HepG2 (cell line): Measurements from ENCODE around the gene SMOC1. TPM values are rescaled to one million over a fixed set of nuclear protein-coding genes. Genes with fewer than 3 reads are reported as not detected.
A peak's percentile ranks its signal among the peaks of the same experiment; 100 is the strongest.

ENCODE experiments used
- CCDC6 ChIP-seq: sonication (generic); formaldehyde crosslinking; IDR thresholded peaks from 2 replicates; pipeline ENCODE4 v1.8.1; 2022; ENCODE audit warnings: mild to moderate bottlenecking, missing genetic modification reagents, moderate library complexity
- ELF4 ChIP-seq: sonication (generic); formaldehyde crosslinking; IDR thresholded peaks from 2 replicates; pipeline ENCODE4 v1.5.0; 2020; ENCODE audit warnings: missing genetic modification reagents, mild to moderate bottlenecking, moderate library complexity, borderline replicate concordance
- FOXK2 ChIP-seq: fragments of 450-650 bp; IDR thresholded peaks from 2 replicates; pipeline ENCODE4 v1.6.1; 2016
- HNF4G ChIP-seq, 2 experiments: sonication (generic) in 1 of 2; formaldehyde crosslinking in 1 of 2; IDR thresholded peaks; 2 replicates each; pipeline versions ENCODE4 v1.4.0 to v1.6.1; 2011 to 2020; ENCODE audit warnings: borderline replicate concordance in 2 of 2, low read depth in 2 of 2, mild to moderate bottlenecking in 2 of 2, low read length in 1 of 2, missing genetic modification reagents in 1 of 2, moderate library complexity in 1 of 2
- ISX ChIP-seq: sonication (generic); formaldehyde crosslinking; conservative IDR thresholded peaks from 2 replicates; pipeline ENCODE4 v1.5.0; 2020; ENCODE audit warnings: missing genetic modification reagents
- NR2F6 ChIP-seq, 2 experiments: IDR thresholded peaks; 2 replicates each; pipeline ENCODE4 v1.6.1; 2016; ENCODE audit warnings: antibody characterized with exemption in 1 of 2, mild to moderate bottlenecking in 1 of 2
- PAXIP1 ChIP-seq: sonication (generic); formaldehyde crosslinking; conservative IDR thresholded peaks from 2 replicates; pipeline ENCODE4 v1.4.0; 2020; ENCODE audit warnings: mild to moderate bottlenecking, missing genetic modification reagents, moderate library complexity
- SMAD1 ChIP-seq: sonication (generic); formaldehyde crosslinking; IDR thresholded peaks from 2 replicates; pipeline ENCODE4 v1.4.0; 2020; ENCODE audit warnings: missing genetic modification reagents, low read depth, mild to moderate bottlenecking, borderline replicate concordance
- SMAD3 ChIP-seq: sonication (generic); formaldehyde crosslinking; IDR thresholded peaks from 2 replicates; pipeline ENCODE4 v1.4.0; 2020; ENCODE audit warnings: missing genetic modification reagents
- THAP11 ChIP-seq: IDR thresholded peaks from 2 replicates; pipeline ENCODE4 v1.6.1; 2016; ENCODE audit warnings: missing biosample characterization, missing genetic modification reagents
- ZNF143 ChIP-seq: sonication (generic); formaldehyde crosslinking; IDR thresholded peaks from 2 replicates; pipeline ENCODE4 v1.4.0; 2020; ENCODE audit warnings: missing genetic modification reagents
- ZNF281 ChIP-seq: sonication (generic); formaldehyde crosslinking; IDR thresholded peaks from 2 replicates; pipeline ENCODE4 v1.4.0; 2020; ENCODE audit warnings: missing genetic modification reagents, borderline replicate concordance
- polyA plus RNA-seq, 8 experiments: library from polyadenylated mRNA; depleted of rRNA in 3 of 8; stranded (reverse) in 7 of 8; unstranded in 1 of 8; fragments of >200 nt; fragmentation: Illumina TruSeq in 4 of 8; extraction: Trizol in 4 of 8; gene quantifications; 2 replicates each; pipeline versions ENCODE4 v1.2.1 to v1.2.3, GENCODE V29; 2011 to 2016; ENCODE audit warnings: low read depth in 4 of 8, missing spikeins in 1 of 8, mixed read lengths in 1 of 8; ENCODE audit not compliant: insufficient read depth in 1 of 8
- total RNA-seq, 5 experiments: library from RNA; depleted of rRNA; stranded (reverse); fragments of >200 nt; fragmentation: Illumina TruSeq; extraction: Trizol; gene quantifications; 2 replicates each; pipeline ENCODE4 v1.2.3, GENCODE V29; 2016; ENCODE audit warnings: low read depth in 1 of 5
- TF ChIP-seq, protein P1 (sequence below): sonication (generic); formaldehyde crosslinking; IDR thresholded peaks from 2 replicates; pipeline ENCODE4 v1.8.1; 2022; ENCODE audit warnings: low read depth, mild to moderate bottlenecking, missing genetic modification reagents
- TF ChIP-seq, protein P2 (sequence below): sonication (generic); formaldehyde crosslinking; IDR thresholded peaks from 2 replicates; pipeline ENCODE4 v1.5.0; 2020; ENCODE audit warnings: missing genetic modification reagents

SMOC1 gene
- total and polyA plus RNA-seq, 2 of the 13 experiments (the other 11 are each of a cell fraction or from before 2014, with no cell fraction given) = 17.8 to 35.6 TPM

DNA sequence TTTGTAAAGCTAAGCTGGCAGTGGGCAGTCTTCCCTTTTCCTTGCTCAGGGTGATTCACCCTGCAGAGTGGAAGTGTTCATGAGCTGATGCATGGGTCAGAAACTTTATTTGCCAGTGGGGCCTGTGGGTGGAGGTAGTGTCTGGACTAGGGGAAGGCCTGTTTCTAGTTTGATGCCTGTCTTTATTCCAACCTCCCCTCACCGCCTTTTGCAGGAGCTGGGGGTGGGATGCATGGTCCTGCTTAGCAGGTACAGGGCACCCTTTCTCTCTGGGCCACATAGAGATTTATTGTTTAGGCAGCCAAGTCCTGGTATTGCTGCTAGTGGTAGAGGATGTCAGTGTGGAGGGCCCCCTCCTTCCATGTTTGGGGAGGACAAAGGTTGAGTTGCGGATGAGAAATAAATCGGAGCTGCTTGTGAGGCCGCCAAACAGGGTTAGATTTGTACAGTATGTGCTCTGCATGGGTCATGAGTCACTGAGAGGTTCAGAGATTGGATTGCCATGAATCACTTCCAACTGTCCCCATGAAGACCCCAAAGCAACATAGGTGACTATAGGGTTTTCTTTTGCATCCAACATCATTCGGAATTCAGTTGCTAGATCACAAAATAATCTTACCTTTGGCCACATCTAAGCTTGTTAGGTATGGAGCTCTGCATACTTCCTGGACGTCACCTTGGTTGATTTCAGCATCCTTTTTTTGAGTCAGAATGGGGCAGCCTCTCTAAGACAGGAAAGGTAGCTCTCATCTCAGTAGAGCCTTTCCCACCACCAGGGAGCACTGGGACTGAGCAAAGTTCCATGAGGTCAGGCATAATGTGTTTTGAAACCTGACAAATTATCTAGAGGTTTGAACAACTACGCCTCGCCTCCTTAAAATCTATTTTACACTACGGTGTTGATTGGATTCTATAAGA is 8.8 kb downstream of the SMOC1 start (continued):
- TF ChIP-seq PAXIP1 (CRISPR knock-in tag) = peak; percentile 99
- TF ChIP-seq ZNF143 = no peak
- TF ChIP-seq, protein P1, sequence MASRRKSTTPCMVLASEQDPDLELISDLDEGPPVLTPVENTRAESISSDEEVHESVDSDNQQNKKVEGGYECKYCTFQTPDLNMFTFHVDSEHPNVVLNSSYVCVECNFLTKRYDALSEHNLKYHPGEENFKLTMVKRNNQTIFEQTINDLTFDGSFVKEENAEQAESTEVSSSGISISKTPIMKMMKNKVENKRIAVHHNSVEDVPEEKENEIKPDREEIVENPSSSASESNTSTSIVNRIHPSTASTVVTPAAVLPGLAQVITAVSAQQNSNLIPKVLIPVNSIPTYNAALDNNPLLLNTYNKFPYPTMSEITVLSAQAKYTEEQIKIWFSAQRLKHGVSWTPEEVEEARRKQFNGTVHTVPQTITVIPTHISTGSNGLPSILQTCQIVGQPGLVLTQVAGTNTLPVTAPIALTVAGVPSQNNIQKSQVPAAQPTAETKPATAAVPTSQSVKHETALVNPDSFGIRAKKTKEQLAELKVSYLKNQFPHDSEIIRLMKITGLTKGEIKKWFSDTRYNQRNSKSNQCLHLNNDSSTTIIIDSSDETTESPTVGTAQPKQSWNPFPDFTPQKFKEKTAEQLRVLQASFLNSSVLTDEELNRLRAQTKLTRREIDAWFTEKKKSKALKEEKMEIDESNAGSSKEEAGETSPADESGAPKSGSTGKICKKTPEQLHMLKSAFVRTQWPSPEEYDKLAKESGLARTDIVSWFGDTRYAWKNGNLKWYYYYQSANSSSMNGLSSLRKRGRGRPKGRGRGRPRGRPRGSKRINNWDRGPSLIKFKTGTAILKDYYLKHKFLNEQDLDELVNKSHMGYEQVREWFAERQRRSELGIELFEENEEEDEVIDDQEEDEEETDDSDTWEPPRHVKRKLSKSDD (CRISPR knock-in tag) = no peak
- TF ChIP-seq ZNF281 (CRISPR knock-in tag) = peak; percentile 8; the same call in 1 of the 2 replicates
- TF ChIP-seq ELF4 (CRISPR knock-in tag) = peak; percentile 46; the same call in 1 of the 2 replicates
- TF ChIP-seq THAP11 (CRISPR knock-in tag) = peak; percentile 44; the same call in 1 of the 2 replicates
- peak; percentile 54; the same call in 1 of the 2 replicates for TF ChIP-seq SMAD3 (CRISPR knock-in tag)
- no peak for TF ChIP-seq ISX
- TF ChIP-seq FOXK2 = peak; percentile 15; the same call in 1 of the 2 replicates
- no peak for TF ChIP-seq SMAD1
- TF ChIP-seq, protein P2, sequence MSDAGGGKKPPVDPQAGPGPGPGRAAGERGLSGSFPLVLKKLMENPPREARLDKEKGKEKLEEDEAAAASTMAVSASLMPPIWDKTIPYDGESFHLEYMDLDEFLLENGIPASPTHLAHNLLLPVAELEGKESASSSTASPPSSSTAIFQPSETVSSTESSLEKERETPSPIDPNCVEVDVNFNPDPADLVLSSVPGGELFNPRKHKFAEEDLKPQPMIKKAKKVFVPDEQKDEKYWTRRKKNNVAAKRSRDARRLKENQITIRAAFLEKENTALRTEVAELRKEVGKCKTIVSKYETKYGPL = no peak
- TF ChIP-seq CCDC6 = 0 out of 2 replicates have a peak, but pooled peaks have one; percentile 11
- peak; percentile 95 for TF ChIP-seq HNF4G (IDR thresholded peaks at IDR 0.05; ENCODE audit: borderline replicate concordance, low read depth, low read length)
- peak; percentile 95 for TF ChIP-seq HNF4G (CRISPR knock-in tag; IDR thresholded peaks at IDR 0.05; ENCODE audit: borderline replicate concordance, low read depth)
- TF ChIP-seq NR2F6 (IDR thresholded peaks at IDR 0.05) = peak; percentile 73
- TF ChIP-seq NR2F6 (CRISPR knock-in tag; IDR thresholded peaks at IDR 0.05) = peak; percentile 80
